T-helper 2 cell treated with Interferon-gamma antibody and Interleukin-4, amounts not matched to agents 5 μg/mL and 100 μg/mL, for 36 hours (primary cell): ENCODE measurements around the gene CBFA2T3.

Source experiments
- DNase-seq: peaks from one replicate; pipeline ENCODE4 v3.0.0; 2021; ENCODE audit warnings: low spot score
- H3K27ac Mint-ChIP-seq: one replicate; pipeline ENCODE4 v1.8.0; 2021; ENCODE audit warnings: mild to moderate bottlenecking, mixed read lengths
- H3K27me3 Mint-ChIP-seq: one replicate; pipeline ENCODE4 v1.8.0; 2021; ENCODE audit warnings: low read depth, mixed read lengths
- H3K36me3 Mint-ChIP-seq: one replicate; pipeline ENCODE4 v1.8.0; 2021; ENCODE audit warnings: low read depth, mixed read lengths
- H3K4me1 Mint-ChIP-seq: one replicate; pipeline ENCODE4 v1.8.0; 2021; ENCODE audit warnings: low read depth, mixed read lengths
- H3K4me3 Mint-ChIP-seq: one replicate; pipeline ENCODE4 v1.8.0; 2022; ENCODE audit warnings: mild to moderate bottlenecking, moderate library complexity, mixed read lengths
- H3K9me3 Mint-ChIP-seq: one replicate; pipeline ENCODE4 v1.8.0; 2021; ENCODE audit warnings: mixed read lengths

Gene CBFA2T3

GRCh38 chr16:88940862-88941817, 35.9 kb downstream of the CBFA2T3 start:
- no peak for DNase-seq
- H3K9me3 Mint-ChIP-seq: no peaks in the 10 kb centered on the region
- peaks cover 45% of the 10 kb centered on the region for H3K27me3 Mint-ChIP-seq
- no peaks in the 10 kb centered on the region for H3K36me3 Mint-ChIP-seq
- H3K27ac Mint-ChIP-seq: no peak overlapping the region
- H3K4me3 Mint-ChIP-seq: no peak overlapping the region
- H3K4me1 Mint-ChIP-seq: no peaks in the 10 kb centered on the region

- Mint-ChIP-seq H3K4me3 (no peak overlapping the region), H3K27me3 (peaks cover 43% of the 10 kb centered on the region), H3K27ac (no peak overlapping the region), H3K36me3 (no peaks in the 10 kb centered on the region), H3K9me3 (no peaks in the 10 kb centered on the region), H3K4me1 (no peaks in the 10 kb centered on the region)
- no peak for DNase-seq
Observed at GRCh38 chr16:88939972-88940861, 36.8 kb downstream of the CBFA2T3 start.

- no peak overlapping the region for H3K4me3 Mint-ChIP-seq
- H3K4me1 Mint-ChIP-seq: no peaks in the 10 kb centered on the region
- no peak overlapping the region for H3K27ac Mint-ChIP-seq
Observed at GRCh38 chr16:88939245-88939971, 37.6 kb downstream of the CBFA2T3 start.

GRCh38 chr16:88938777-88939244, 38.2 kb downstream of the CBFA2T3 start:
- Mint-ChIP-seq H3K4me1 (no peaks in the 10 kb centered on the region), H3K36me3 (no peaks in the 10 kb centered on the region), H3K4me3 (no peak overlapping the region), H3K9me3 (no peaks in the 10 kb centered on the region), H3K27me3 (peaks cover 39% of the 10 kb centered on the region), H3K27ac (no peak overlapping the region)
- no peak for DNase-seq

More at GRCh38 chr16:88939245-88939971, 37.6 kb downstream of the CBFA2T3 start:
- DNase-seq: no peak
- H3K9me3 Mint-ChIP-seq: no peaks in the 10 kb centered on the region
- peaks cover 39% of the 10 kb centered on the region for H3K27me3 Mint-ChIP-seq
- H3K36me3 Mint-ChIP-seq: no peaks in the 10 kb centered on the region

GRCh38 chr16:88938119-88938776, 38.8 kb downstream of the CBFA2T3 start:
- Mint-ChIP-seq H3K9me3 (no peaks in the 10 kb centered on the region), H3K27me3 (peaks cover 36% of the 10 kb centered on the region), H3K4me3 (no peak overlapping the region), H3K36me3 (no peaks in the 10 kb centered on the region), H3K4me1 (no peaks in the 10 kb centered on the region), H3K27ac (no peak overlapping the region)
- no peak for DNase-seq

GRCh38 chr16:88937206-88937621, 39.8 kb downstream of the CBFA2T3 start:
- no peak overlapping the region for H3K27ac Mint-ChIP-seq
- peaks cover 28% of the 10 kb centered on the region for H3K27me3 Mint-ChIP-seq
- no peak for DNase-seq
- H3K9me3 Mint-ChIP-seq: no peaks in the 10 kb centered on the region
- H3K4me3 Mint-ChIP-seq: no peak overlapping the region
- H3K36me3 Mint-ChIP-seq: no peaks in the 10 kb centered on the region
- no peaks in the 10 kb centered on the region for H3K4me1 Mint-ChIP-seq

GRCh38 chr16:88936556-88937205, 40.3 kb downstream of the CBFA2T3 start:
- Mint-ChIP-seq H3K4me1 (no peaks in the 10 kb centered on the region), H3K4me3 (no peak overlapping the region), H3K9me3 (no peaks in the 10 kb centered on the region), H3K27me3 (peaks cover 25% of the 10 kb centered on the region), H3K36me3 (no peaks in the 10 kb centered on the region), H3K27ac (no peak overlapping the region)
- DNase-seq: no peak

GRCh38 chr16:88936008-88936555, 40.9 kb downstream of the CBFA2T3 start:
- no peak for DNase-seq
- Mint-ChIP-seq H3K4me1 (no peaks in the 10 kb centered on the region), H3K27ac (no peak overlapping the region), H3K4me3 (no peak overlapping the region), H3K36me3 (no peaks in the 10 kb centered on the region), H3K9me3 (no peaks in the 10 kb centered on the region), H3K27me3 (peaks cover 25% of the 10 kb centered on the region)

- Mint-ChIP-seq H3K4me1 (no peaks in the 10 kb centered on the region), H3K36me3 (no peaks in the 10 kb centered on the region), H3K9me3 (no peaks in the 10 kb centered on the region), H3K27me3 (peaks cover 20% of the 10 kb centered on the region), H3K27ac (no peak overlapping the region), H3K4me3 (no peak overlapping the region)
- DNase-seq: no peak
Observed at GRCh38 chr16:88934066-88934667, 42.8 kb downstream of the CBFA2T3 start.

- Mint-ChIP-seq H3K27ac (no peak overlapping the region), H3K36me3 (no peaks in the 10 kb centered on the region), H3K4me1 (no peaks in the 10 kb centered on the region), H3K27me3 (peaks cover 16% of the 10 kb centered on the region), H3K9me3 (no peaks in the 10 kb centered on the region), H3K4me3 (no peak overlapping the region)
- no peak for DNase-seq
Observed at GRCh38 chr16:88932929-88933328, 44.1 kb downstream of the CBFA2T3 start.

- Mint-ChIP-seq H3K27me3 (peaks cover 8% of the 10 kb centered on the region), H3K9me3 (no peaks in the 10 kb centered on the region), H3K27ac (no peak overlapping the region), H3K4me1 (no peaks in the 10 kb centered on the region), H3K36me3 (no peaks in the 10 kb centered on the region), H3K4me3 (no peak overlapping the region)
- DNase-seq: no peak
Observed at GRCh38 chr16:88931936-88932335, 45.1 kb downstream of the CBFA2T3 start.

GRCh38 chr16:88931373-88931900, 45.6 kb downstream of the CBFA2T3 start:
- Mint-ChIP-seq H3K9me3 (no peaks in the 10 kb centered on the region), H3K4me1 (no peaks in the 10 kb centered on the region), H3K27me3 (peaks cover 4% of the 10 kb centered on the region), H3K27ac (no peak overlapping the region), H3K36me3 (no peaks in the 10 kb centered on the region), H3K4me3 (no peak overlapping the region)
- DNase-seq: no peak
